ENCODE measurements around the gene VAV2.

The VAV2 gene, protein sequence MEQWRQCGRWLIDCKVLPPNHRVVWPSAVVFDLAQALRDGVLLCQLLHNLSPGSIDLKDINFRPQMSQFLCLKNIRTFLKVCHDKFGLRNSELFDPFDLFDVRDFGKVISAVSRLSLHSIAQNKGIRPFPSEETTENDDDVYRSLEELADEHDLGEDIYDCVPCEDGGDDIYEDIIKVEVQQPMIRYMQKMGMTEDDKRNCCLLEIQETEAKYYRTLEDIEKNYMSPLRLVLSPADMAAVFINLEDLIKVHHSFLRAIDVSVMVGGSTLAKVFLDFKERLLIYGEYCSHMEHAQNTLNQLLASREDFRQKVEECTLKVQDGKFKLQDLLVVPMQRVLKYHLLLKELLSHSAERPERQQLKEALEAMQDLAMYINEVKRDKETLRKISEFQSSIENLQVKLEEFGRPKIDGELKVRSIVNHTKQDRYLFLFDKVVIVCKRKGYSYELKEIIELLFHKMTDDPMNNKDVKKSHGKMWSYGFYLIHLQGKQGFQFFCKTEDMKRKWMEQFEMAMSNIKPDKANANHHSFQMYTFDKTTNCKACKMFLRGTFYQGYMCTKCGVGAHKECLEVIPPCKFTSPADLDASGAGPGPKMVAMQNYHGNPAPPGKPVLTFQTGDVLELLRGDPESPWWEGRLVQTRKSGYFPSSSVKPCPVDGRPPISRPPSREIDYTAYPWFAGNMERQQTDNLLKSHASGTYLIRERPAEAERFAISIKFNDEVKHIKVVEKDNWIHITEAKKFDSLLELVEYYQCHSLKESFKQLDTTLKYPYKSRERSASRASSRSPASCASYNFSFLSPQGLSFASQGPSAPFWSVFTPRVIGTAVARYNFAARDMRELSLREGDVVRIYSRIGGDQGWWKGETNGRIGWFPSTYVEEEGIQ

DNA sequence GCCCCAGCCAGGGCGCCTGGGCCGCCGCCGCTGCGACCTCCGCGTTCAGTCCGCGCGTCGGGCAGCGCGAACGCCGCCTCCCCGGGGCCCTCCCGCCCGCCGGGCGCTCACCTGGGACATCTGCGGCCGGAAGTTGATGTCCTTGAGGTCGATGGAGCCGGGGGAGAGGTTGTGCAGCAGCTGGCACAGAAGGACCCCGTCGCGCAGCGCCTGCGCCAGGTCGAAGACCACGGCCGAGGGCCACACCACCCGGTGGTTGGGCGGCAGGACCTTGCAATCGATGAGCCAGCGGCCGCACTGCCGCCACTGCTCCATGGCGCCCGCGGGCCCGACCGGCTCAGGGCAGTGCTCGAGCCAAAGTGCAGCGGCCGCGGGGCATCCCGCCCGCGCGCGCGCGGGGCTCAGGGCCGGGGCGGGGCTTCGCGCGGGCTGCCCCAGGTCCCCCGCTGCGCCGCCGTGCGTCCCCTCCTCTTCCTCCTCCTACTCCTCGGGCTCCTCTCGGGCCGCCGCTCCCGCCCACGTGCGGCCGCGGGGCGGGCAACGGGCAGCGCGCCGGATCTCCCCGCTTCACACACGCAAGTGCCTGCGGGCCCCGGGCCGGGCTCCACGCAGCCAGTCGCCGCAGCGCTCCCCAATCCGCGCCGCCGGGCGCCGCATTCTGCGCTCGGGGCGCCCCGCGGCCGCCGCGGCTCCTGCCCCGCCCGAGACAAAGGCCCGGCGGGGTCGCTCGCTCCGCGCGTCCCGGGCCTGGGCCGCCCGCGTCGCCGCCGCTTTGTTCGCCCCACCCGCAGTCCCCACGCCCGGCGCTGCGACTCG lies at the start of gene VAV2:
Gene VAV2, minus strand, starts transcription at position 361 of the 816 bp plus-strand sequence. Its CDS starts 46 bp downstream, at position 315.
- peak; percentile 21 for DNase-seq

DNA sequence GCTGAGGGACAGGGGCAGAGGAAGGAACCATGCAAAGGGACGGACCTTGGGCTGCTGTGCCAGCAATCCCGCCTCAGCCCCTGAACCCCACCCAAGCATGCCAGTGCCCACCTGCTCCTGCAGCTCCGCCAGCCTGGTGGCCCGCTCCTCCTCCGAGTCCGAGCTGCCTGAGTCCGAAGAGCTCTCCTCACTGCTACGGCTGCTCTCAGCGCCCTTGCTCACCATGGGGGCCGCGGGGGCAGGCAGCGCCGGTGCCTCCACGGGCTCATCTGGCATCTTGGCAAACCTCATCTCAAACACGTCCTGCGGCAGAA lies 49.5 kb upstream of the VAV2 start:
- no peak for DNase-seq

DNA sequence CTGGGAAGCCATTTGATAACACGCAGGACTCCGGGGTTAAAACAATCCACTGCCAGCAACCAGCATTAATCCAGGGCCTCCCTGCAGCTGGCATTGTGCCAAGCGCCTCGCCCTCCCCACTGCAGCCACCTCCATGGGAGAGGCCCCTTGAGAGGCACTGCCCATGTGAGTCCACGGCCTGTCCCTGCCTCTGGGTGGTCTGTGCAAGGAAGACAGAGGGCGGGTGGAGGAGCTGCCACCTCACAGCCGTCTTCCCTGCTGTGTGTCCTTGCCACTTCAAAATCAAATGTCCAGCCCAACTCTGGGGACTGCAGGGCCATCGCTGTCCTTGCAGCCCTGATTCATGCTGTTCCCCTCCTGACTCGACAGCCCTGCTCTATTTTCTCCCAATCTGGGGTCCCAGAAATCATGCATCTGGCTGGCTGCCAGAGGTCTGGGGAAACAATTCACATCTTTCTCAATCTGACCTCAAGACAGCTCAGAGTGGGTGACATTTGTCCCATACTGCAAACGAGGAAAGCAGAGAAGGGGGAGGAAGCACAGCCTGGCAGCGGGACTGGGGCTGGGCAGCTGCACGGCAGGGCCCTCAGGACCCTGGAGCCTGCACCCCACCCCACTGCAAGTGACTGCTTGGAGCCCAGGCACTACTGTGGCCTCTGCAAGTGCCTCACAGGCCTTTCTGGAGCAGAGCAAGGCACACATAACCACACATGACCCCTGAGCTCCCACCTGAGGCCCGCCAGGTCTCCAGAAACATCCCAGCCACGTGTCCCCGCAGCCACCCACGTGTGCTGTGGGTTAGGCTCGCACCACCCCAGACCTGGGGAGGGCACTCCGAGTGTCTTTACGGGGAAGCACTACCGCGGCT lies 48.9 kb upstream of the VAV2 start:
- no peak for DNase-seq

DNA sequence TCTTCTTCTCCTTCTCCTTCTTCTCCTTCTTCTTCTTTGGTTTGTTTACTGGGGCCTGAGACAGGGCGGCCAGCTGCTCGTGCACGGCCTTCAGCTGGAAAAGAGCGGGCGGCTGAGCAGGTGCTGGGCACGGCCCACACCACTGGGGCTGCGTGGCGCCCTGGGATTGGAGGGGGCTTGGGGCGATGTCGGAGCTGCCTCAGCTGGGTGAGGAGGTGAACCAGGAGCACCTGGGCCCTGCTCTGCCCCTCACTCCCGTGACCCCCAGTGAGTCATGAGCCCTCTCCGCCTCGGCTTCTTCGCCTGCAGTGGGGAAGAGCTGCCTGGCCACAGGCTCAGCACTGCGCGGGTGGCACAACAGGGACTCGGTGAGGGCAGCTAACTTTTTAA lies 48.0 kb upstream of the VAV2 start:
- no peak for DNase-seq

DNA sequence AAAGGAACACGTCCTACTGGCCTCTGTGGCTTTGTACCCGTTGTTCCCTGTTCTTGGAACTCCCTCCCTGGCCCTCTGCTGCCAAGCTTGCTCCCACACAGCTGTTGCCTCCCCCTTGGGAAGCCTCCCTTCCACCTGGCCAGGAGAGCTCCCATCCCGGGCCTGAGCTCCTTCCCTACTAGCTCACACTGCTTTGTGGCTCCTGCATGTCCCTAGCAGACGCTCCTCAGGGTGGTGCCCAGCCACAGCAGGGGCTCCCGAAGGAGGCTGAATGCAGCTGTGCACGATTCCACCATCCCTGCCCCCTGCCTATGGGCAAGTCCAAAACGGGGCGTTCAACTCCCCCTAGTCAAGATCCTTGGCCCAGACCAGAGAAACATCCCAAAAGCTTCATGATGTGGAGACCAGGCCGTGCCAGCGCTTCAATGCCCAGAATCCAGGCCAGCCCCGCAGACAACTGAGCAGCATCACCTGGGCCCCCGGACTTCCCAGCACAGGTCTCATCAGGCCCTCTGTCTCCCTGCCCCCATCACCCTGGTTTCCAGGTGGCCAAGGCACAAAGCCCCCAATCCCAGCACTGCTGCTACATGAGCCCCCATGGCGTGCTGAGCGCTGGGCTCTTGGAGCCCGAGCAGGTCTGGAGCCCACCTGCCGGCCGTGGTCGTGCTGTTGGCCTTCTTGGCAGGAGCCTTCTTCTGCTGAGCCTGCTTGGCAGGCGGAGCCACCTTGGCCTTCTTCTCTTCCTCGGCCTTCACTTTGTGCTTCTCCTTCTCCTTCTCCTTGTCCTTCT lies 47.5 kb upstream of the VAV2 start:
- DNase-seq, result no peak

DNA sequence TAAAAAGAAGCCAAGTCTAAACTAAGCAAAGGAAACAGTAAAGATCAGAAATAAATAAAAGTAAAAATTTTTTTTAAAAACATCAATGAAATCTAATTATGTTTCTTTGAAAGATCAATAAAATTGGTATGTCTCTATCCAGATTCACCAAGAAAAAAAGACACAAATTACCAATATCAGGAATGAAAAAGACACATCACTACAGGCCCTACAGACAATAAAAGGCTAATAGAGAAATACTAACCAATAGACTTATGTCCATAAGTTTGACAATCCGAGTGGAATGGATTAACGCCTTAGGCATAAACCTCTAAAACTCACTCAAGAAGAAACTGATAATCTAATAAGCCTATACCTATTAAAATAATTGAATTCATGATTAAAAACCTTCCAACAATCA lies 45.5 kb upstream of the VAV2 start:
- no peak for DNase-seq

DNA sequence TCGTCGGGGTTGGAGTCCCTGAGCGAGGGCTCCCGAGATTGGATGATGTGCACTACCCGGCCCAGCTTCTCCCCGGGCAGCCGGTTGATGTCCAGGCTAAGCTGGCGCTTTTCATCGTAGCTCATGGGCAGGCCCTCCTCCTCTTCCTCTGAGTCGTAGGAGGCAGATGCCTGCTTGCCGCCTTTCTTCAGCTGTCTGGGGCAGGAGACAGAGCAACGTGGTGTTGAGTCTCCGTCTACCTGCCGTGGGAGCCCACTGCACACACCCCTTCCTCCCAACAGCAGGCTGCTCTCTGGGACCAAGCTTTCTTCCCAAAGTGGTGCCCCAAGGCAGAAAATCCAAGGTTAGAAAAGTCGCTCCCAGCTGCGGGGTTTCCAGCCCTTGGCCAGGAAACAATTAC lies 44.0 kb upstream of the VAV2 start:
- no peak for DNase-seq

DNA sequence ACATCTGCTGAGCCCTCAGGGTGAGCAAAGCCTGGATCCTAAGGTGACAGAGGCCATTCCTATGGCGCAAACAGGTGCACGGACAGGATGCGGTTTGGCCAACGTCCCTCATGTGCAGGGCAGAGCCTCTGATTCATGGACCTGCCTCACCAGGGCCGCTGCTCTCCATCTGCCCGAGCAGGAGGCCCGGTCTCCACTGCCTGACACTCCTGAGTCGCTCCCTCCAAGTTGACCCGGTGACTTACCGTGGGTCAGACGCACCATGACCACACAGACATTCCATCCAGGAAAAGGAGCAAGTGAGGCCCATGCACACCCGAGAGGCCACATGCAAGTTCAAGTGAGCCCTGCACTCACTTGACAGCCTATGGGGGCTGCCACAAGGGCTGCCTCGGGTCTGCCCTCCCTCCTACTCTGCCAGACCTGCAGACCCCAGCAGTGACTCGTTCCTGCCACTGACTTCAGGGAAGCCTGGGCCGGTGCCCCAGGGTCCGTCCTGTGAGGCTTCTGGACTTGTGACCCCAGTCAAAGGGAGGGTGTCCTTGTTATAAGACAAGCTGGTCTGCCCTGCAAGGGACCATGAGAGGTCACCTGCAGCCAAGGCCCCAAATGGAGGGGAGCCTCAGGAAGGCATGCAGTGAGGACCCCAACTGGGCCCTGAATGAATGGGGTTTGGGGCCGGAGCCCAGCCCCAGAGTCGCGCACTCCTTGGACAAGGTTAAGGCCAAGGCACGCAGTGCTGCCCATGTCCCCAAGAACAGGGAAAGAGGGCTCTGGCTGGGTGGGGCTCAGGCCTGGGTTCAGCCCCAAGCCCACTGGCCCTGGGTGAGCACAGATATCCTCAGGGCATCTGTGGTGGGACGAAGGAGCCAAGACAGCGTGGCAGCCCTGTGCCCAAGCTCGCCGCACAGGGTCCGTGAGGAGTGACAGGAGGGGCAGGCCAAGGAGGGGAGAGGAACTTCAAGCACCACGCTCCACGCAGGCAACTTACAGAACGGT lies 43.2 kb upstream of the VAV2 start:
- DNase-seq, result no peak

DNA sequence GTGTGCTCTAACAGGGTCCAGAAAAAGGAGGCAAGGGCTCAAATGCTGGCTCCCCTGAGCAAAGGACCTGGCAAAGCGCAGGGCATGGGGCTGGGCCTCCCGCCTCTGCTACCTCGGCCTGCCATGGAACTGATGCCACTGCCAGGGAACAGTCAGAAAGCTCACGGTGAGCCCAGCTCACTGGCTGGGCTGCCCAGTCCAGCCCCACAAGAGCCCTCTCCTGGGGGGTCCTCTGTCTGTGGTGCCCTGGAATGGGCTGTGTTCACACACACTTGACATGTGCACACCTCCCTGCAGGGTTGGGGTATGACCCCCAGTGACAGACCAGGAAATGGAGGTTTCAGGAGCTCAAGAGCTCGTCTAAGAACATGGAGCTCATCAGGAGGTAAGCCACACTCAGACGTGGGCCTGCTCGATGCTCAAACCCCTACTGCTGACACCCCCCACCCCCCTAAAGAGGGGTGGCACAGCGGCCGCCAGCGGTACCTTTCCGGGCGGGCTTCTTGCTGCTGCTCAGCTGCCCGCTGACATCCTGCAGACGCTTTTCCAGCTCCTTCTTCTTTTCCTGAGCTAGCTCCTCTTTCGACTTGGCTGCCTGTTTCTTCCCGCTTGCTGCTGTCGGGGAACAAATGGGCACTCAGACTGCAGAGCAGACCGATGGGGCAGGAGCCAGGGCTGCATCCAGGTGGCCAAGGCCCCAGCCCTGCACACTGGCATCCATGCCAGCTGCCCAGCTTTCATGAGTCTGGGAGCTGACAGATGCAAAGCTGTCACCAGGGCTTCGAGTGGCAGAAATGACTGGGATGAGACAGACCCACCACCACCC lies 42.3 kb upstream of the VAV2 start:
- DNase-seq, result no peak

DNA sequence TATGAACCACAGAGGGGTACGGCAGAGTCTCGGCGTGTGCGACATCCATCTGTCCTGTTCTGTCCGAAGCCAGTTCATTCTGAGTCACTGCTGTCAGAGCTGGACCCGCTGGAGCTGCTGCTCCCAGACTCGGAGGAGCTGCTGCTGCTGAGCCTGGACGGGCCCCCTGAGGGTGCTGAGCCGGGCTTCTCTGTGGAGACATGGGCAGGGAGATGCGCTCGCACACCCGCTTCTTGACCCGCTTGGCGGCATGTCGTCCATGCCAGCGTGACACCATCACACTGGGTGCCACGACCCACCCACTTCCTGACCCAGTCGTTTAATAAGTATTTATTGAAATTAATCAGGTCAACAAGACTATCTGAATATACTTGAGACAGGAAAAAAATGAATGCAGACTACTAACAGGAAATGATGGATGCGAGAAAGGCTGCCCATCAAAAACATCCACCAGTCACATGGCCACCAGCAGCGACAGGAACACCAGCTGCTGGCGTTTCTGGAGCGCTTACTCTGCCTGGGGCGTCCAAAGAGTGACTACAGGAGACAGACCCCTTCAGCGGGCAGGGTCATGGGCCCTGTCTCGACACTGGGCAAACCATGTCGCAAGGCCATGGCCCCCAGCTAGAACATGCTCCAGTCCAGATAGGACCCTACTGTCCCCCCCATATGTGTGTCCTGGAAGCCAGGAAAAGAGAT lies 41.5 kb upstream of the VAV2 start:
- no peak for DNase-seq

DNA sequence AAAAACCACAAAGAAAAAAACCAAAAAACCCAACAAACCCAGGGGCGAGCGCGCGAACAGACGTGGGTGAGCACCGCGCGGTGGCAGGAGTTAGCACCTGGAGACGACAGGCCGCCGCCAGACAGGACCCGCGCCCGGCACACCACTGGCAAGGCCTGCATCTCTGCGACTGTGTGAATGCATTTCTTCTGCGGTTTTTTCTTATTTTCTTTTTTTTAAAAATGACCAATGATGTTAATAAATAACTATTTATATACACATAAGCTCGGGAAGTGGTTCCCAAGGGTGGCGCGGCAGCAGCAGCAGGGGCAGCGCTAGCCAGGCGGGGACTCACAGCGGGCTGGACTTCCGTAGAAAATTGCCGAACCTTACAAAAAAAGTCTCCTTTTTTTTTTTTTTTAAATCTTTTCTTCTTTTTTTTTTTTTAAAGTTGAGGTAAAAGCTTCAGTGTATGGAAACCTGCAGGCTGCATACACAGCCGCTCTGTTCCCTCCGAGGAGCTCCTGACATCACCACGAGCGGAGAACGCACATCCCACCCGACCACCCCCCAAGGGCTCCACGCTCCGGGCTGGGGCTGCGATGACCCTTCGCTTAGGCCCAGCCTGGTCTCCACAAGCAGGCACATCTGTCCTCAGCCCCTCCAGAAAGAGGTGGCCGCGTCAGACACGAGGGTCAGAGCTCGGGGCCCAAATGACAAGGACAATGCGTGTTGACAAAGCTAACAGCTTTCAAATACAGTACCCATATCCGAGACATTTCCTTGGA lies 40.5 kb upstream of the VAV2 start:
- DNase-seq, result no peak

DNA sequence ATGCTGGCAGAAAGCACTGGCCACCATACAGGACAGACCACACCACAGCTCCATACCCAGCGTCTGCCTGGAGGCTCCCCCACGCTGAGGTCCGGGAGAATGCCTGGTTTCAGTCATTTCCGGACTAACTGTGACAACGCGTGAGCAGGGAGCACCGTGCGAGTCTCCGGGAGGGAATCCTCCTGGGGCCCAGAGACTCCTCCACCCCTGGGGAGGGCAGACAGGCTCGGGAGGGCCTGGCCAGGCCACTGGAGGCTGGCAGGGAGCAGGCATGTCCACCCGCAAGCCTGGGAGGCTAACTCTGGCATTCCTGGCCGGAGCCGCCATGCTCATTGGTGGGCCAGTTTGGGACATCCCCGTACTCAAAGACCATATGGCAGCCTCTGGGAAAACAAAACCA lies 39.7 kb upstream of the VAV2 start:
- no peak for DNase-seq

DNA sequence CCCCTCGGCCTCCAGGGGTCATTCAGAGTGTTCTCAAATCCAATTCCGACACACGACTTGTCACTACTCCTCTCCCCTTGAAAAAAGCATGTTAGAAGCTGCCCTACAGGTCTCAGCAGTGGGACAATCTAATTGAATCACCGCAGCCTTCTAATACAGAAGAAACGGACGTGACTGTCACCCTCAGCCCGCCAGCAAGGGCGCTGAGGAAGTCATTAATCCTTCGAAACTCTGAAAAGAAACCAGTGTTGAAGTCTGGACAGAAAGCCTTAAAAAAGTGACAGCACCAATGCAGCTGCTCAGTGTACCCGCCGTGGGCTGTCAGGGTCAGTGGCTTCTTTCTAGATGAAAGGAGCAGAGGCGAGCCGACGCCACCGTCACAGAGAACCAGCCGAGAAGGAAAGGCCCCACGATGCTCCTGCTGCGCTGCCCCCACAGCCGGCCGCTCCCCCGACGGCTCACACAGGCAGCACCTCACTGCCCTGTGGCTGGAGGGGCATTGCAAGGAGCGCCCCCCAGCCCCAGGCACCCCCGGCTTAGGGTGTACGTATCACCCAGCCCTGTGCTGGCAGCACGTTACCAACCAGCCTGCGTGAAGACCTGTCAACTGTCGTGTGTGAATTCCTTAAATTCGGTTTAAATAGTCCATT lies 38.8 kb upstream of the VAV2 start:
- DNase-seq, result no peak

DNA sequence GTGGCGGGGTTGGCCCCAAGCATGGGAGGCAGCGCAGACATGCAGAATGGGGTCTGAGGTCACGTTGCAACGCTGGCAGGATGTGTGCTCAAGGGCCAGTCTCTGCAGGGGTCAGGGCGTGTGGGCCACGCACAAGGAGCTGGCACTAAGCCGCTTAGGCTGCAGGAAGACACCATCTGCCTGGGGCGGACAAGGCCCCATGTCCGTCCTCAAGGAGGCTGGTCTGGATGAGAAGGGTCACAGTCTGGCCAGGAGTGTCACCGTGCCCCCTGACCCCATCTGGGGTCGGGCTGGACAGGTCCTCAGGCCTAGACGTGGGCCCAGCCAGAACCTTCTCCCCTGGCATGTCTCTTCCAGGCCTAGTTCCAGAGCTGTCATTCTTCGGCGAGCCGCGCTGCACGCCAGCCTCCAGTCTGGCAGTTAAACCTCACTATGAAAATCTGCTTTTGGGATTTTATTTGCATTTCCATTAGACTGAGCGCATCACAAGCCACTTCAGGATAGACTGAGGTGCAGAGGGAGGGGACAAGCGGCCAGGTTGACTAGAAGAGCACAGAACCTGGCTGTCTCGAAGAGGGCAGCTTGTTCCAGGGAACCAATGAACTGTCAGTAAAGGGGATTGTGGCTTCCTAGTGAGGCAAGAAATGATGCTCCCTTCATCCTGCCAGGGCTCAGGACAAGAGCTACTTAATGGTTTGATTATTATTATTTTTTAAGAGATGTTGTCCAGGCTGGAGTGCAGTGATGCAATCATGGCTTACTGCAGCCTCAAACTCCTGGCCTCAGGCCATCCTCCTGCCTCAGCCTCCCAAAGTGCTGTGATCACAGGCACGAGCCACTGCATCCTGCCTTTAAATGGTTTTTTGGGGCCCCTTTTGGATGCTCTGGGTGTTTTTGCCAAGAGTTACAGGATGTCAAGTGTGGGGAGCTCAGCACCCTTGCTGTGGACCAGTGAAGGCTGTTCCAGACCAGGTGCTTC lies 37.4 kb upstream of the VAV2 start:
- DNase-seq, result no peak

DNA sequence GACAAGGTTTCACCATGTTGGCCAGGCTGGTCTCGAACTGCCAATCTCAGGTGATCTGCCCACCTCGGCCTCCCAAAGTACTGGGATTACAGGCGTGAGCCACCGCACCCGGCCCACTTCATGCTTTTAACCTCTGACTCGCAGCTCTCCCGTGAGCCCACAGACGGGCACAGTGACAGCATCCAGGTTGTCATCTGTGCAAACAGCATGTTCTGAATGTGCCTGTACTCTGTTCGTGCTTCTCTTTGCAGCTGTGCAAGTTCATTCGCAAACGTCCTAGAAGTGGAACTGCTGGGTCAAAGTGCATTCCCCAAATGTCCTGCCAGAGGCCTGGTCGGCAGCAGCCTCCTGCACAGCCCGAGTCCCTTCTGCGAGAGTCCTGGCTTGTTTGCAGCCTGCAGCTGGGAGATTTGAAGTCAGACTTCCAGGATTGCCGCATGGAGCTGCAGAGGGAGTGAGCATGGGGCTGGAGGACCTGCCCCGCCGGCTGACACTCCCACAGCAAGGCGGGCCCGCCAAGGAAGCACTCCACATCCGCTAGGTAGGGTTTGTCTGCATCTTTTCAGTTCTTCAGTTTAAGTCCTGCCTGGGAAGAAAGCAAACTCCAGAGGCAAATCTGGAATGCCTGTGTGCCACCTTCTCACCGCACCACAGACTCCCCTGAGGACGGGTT lies 36.6 kb upstream of the VAV2 start:
- DNase-seq, result no peak

Data from activated gamma-delta T cell treated with Interleukin-2 at 50 U/mL for 16 hours (primary cell).